D341Med (cell line): Measurements from ENCODE around the gene DGKD.
"Not testable (repeated sequence)": the region's sequence is repeated elsewhere in the genome, so short reads cannot be mapped to it uniquely, and the experiment has no call there.

Experiments
- DNase-seq: peaks from one replicate; pipeline ENCODE4 v3.0.0; 2012; ENCODE audit warnings: low spot score

The DGKD gene

DNA sequence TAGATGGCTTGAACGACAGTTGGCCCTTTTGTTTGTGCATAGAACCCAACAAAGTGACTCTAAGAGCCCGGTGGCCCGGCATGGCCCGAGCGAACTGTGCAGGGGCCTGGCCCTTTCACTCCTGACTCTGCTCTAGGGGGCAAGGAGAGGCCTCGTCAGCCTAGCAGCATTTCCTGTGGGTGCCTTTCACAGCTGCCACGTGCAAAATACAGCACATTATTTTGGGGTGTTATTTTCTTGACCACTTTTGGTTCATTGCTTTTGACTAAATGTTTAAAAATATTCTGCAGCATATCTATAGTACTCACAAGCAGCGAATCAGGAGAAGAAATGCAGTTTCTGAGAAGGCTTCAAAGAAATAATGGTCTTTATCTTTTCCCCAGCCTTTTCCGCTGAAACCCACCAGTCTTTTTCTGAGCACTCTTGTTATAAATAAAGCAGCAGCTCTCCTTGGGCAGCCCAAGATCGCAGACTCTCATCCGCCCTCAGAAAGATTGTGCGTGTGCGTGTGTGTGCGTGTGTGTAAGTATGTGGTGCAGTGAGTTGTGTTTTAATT lies 31.3 kb downstream of the DGKD start:
- DNase-seq, result no peak

- DNase-seq, result no peak
Measured at GRCh38 chr2:233386382-233387041, 32.2 kb downstream of the DGKD start.

DNA sequence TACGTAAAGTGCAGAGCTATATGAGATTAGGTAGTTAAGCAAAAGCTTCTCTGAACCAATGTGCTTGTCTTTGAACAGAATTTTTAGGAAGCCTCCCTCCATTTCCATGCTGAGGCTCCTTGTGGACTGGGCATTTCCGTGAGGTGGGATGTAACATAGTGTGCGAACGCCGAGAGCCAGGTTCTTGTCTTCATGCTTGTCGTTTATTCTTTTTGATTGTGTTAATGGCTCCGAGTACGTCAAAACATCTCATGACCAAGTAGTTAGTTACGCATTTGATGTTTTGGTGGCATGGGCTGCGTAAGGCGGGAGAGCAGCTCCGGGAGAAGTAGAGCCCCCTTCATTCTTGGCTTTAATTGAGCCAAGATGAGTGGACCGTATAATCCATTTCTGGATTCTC lies 32.9 kb downstream of the DGKD start:
- DNase-seq, result no peak

GRCh38 chr2:233387667-233388528 lies 33.6 kb downstream of the DGKD start:
- DNase-seq, result no peak

GRCh38 chr2:233389601-233390125 lies 35.4 kb downstream of the DGKD start:
- no peak for DNase-seq

GRCh38 chr2:233395687-233396086 lies 41.4 kb downstream of the DGKD start:
- DNase-seq, result no peak

DNA sequence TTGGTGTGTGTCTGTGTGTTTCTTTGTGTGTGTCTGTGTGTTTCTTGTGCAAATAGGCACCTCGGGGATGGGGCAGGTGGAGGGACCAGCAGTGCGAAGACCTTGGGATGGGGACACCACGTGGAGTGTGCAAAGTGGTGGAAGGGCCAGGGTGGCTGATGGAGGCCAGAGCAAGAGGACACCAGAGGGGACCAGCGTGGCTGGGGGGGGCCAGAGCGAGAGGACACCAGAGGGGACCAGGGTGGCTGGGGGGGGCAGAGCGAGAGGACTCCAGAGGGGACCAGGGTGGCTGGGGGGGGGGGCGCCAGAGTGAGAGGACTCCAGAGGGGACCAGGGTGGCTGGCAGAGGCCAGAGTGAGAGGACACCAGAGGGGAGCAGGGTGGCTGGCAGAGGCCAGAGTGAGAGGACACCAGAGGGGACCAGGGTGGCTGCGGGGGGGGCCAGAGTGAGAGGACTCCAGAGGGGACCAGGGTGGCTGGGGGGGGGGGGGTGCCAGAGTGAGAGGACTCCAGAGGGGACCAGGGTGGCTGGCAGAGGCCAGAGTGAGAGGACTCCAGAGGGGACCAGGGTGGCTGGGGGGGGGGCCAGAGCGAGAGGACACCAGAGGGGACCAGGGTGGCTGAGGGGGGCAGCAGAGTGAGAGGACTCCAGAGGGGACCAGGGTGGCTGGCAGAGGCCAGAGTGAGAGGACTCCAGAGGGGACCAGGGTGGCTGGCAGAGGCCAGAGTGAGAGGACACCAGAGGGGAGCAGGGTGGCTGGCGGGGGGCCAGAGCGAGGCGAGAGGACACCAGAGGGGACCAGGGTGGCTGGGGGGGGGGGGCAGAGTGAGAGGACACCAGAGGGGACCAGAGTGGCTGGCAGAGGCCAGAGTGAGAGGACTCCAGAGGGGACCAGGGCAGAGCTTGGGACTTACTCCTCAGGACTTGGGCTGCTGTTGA lies 42.7 kb downstream of the DGKD start:
- not testable (repeated sequence) for DNase-seq

DNA sequence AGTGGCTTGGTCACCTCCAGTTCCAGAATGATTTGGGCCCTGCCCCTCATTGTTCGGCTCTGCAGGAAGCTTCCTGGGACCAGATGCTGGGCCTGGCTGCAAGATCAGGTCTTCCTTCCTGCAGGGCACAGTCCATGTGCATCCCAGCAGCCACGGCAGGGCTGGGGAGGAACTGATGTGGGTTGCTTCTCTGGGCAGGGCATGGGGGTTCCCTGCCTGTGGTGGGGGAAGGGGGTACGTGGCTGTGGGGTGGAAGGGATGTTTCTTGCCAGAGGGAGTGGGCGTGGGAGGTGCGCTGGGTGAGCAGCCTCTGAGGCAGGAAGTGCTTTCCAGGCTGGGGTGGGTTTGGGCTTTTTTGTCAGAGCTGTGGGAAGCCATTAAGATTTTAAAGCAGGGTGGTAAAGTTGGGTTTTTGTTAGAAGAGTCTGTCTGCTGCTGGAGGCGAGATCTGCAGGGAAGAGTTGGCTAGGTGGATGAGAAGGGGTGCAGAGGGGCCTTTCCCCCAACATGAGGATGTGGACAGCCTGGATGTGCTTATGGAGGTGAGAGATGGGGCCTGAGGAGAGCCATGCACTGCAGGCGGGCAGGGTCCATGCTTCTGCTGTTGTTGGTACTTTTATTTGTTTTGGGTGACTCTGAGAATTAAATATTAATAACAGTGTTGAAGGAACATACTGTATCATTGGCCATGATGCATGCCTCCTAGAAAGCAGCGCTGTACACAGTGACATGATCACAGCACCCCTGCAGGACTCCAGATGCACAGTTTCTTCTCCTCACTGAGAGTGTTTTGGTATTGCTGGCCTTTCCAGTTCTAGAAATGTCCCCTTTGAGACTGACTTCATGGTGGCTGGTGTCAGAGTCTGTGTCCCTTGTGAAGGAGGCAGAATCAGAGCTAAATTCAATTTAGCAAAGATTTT lies 45.3 kb downstream of the DGKD start:
- DNase-seq, result no peak

GRCh38 chr2:233400341-233400740 lies 46.0 kb downstream of the DGKD start:
- no peak for DNase-seq

DNA sequence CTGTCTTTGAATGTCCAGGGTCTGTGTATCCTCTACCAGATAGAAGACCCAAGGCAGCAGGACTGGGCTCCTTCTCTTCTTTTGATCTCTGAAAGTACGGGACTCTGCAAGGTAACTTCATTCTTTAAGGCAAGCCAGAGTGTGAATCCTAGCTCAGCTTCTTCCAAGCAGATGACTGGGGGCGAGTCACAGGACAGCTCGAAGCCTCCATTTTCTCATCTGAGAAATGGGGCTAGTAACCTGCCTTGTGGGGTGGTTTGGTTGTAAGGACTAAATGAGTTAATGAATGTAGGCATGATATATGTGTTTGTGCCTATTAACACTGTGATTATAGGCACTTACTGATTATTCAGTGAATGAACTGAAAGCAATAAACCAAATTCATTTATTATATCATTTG lies 46.7 kb downstream of the DGKD start:
- no peak for DNase-seq

DNA sequence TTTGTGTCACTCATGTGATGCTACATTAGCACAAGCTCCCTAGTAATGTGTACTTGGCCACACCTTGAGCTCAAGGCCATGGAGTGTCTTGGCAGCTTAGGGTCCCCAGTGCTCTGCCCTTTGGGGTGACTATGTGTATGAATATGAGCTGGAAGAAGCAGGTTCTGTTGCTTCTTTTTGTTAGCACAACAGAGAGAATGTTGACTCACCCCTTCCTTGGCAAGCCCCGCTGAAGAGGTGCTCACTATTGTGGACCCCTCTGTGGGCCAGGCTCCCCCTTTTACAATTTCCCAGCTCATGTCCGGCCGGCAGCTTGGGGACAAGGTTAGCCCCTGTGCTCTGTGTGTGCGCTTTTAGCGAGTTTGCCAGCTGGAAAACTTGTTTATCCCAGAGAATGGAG lies 48.1 kb downstream of the DGKD start:
- DNase-seq, result no peak

- DNase-seq, result no peak
Measured at GRCh38 chr2:233402789-233403188, 48.5 kb downstream of the DGKD start.

DNA sequence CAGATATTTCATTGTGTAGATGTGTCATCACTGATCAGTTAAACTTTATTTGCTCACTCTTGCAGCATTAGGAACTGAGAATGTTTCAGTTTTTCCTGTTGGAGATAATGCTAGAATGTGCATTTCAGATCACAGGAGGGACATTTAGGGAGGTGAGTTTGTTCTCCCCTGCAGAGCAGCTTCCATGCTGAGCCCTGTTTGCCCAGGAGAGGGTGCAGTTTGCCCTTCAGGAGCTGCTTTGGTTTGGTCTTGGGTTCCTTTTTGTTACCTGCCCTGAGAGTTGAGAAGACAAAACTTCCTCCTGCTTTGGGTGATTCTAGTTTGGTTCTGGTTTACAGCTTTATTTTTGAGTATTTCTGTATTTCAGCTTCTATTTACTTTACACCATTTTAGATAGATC lies 49.9 kb downstream of the DGKD start:
- peak; percentile 58 for DNase-seq

DNA sequence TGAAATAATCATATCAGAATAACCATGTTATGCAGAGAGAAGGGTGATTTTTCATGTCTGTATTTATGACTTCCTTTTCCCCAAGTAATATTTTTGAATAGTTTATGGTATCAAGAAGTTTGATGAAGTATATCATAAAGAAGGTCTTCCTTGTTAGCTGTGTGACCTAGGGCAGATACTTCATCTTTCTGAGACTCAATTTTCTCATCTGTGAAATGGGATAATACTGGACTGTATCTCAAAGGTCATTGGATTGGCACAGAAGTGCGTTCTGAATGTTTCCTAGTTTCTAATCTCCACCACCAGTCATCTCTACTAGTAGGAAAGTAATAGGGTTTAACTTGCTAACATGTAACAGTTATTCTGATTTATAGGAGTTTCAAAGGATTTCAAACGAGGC lies 52.6 kb downstream of the DGKD start:
- DNase-seq, result no peak

DNA sequence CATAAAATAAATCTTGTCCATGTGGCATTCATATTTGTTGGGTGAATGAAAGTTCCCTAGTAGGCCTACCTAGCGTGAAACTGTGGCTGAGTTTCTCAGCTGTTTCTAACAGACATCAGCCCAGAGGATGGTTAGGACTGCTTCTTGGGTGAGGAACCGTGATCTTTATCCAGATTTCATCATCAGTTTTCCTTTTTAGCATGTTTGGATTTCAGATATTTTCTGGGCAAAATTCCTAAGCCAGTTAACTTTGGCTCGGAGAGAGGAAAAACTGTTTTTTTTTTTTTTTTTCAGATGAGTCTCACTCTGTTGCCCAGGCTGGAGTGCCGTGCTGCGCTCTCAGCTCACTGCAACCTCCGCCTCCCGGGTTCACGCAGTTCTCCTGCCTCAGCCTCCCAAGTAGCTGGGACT lies 53.5 kb downstream of the DGKD start:
- no peak for DNase-seq

- no peak for DNase-seq
Measured at GRCh38 chr2:233408366-233409285, 54.3 kb downstream of the DGKD start.

DNA sequence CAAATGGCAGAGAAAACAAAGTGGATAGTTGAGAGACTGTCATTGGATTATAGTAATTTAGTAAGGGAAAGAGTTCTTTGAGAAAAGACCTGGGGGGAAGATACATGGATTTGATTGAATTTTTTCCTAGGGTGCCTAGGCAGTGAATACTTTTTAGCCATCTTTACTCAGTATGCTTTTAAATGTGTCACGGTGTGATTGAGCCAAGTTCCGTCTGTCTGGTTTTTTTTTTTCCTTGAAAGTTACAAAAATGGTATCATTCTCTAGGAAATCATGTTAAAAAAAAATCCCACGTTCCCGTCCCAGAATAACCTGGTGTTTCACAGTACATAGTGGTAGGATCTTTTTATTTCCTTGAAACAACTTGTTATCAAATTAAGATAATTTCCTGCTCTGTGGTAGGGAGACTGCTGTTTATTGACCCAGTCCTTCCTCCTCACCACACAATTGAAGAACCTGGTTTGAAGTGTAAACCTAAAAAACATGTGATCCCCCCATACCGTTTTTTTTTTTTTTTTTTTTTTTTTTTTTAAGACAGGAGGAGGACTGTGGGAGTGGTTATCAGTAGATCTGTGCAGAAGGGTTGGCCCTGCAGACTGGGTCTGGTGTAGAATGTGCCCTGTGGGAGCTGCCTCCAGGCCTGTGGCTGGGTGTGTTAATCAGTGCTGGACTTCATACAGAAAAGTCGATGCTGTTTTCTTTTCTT lies 55.1 kb downstream of the DGKD start:
- DNase-seq, result no peak

- DNase-seq, result no peak
Measured at GRCh38 chr2:233410196-233410760, 56.0 kb downstream of the DGKD start.

- no peak for DNase-seq
Measured at GRCh38 chr2:233411162-233411561, 56.9 kb downstream of the DGKD start.
